ENCODE data around the gene ZNHIT2. TPM values are rescaled to one million over a fixed set of nuclear protein-coding genes. Genes with fewer than 3 reads are reported as not detected.

Gene ZNHIT2
- total RNA-seq, 2 experiments from 2014 or later, result 9.0 to 9.5 TPM

DNA sequence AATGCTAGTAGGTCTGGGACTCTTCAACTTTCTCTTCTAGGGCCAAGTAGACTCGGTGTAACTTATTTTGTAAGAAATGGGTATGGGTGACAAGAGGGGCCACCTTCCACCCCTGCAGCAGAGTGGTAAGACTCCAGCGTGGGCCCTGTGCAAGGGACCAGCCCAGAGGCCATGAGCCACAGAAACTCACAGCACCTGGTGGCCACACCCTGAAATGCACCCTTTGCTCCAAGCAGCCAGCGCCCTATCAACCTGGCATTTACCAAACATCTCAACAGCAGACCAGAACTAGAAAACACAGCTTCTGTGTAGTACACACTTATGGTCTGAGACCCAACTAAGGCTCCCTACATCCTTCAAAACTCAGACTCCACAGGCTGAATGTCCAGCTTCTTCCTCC, 39.4 kb downstream of the ZNHIT2 start:
- no peak overlapping the region for H3K27ac ChIP-seq (ENCODE audit: low read depth in 1 of 2, low read length in 2 of 2)
- peak overlapping the region; percentile 37 for H3K27ac Mint-ChIP-seq

DNA sequence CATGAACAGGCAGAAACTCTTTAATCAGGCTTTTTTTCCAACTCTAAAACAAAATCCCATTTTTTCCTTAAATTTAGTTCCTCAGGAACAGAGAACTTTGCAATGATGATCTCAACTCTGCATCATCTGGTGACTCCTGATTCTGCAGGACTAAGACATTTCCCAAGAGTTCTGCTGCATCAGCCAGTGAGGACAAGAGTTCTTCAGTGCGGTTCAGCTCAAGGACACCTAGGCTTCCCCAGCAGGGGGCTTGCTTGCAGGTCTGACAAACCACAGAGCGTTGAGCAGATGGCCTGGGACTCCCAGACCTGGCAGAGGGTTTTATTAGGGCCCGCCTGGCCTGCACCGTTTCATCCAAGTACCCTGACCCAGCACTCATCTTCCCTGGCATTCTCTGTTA, 40.0 kb downstream of the ZNHIT2 start:
- peaks cover 8% of the 10 kb centered on the region for H3K4me1 Mint-ChIP-seq (ENCODE audit: low read depth)
- POLR2A ChIA-PET, result interaction anchor here (1.7 kb wide), 1 partner anchor 58 kb away, joined by 6 read pairs; no protein-coding TSS in a partner anchor

More for the DNA sequence above, 39.4 kb downstream of the ZNHIT2 start:
- peak overlapping the region; percentile 7 for H3K4me3 Mint-ChIP-seq
- peaks cover 13% of the 10 kb centered on the region for H3K4me1 Mint-ChIP-seq (ENCODE audit: low read depth)
- H3K36me3 ChIP-seq (ENCODE audit: insufficient read depth, low read length), result no peaks in the 10 kb centered on the region
- ChIA-PET CTCF (interaction anchor here (0.9 to 1.0 kb wide), 3 partner anchors 18 to 234 kb away, joined by 3 to 4 read pairs (median 3); partner anchors contain the start of genes ARL2, CDC42BPG and VPS51), POLR2A (interaction anchor here (1.7 kb wide), 1 partner anchor 57 kb away, joined by 6 read pairs; no protein-coding TSS in a partner anchor)
- peak; percentile 71 for TF ChIP-seq CTCF (IDR thresholded peaks at IDR 0.05)
- H3K36me3 Mint-ChIP-seq (ENCODE audit: low read depth), result no peaks in the 10 kb centered on the region
- no peaks in the 10 kb centered on the region for H3K9me3 Mint-ChIP-seq
- H3K27me3 ChIP-seq (ENCODE audit: control insufficient read depth in 1 of 2, insufficient read depth in 2 of 2, low read length in 2 of 2), result no peaks in the 10 kb centered on the region
- ATAC-seq (ENCODE audit: poor library complexity), result peak; percentile 100
- H3K27me3 Mint-ChIP-seq, result no peaks in the 10 kb centered on the region
- no peak overlapping the region for H3K4me3 ChIP-seq (ENCODE audit: low read length)
- no peaks in the 10 kb centered on the region for H3K9me3 ChIP-seq (ENCODE audit: control insufficient read depth in 1 of 2, insufficient read depth in 1 of 2, low read length in 2 of 2)
- intact Hi-C loops (cut with DNase I, micrococcal nuclease), result loop anchor here (1.0 kb wide), 3 partner anchors 51 to 65 kb away; partner anchors contain the start of genes ARL2 (in 1 of the 2) and SNX15 (in 1 of the 2)
- H3K4me1 ChIP-seq (ENCODE audit: insufficient read depth, low read length), result peaks cover 13% of the 10 kb centered on the region
- DNase-seq, result peak; percentile 60 to 87 (median 72)

DNA sequence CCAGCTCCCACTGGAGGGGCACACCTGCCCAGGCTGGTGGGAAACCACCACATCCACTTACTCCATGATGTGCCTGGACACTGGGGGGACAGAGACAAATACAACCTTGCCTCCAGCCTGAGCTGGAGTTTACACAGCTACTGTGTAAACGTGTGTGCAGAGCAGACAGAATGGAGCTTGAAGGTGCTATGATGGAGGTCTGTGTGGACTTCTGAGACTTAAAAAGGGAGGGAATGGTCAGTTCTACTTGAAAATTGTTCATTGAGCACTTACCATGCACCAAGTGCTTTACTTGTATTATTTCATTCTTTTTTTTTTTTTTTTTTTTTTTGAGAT, 44.9 kb downstream of the ZNHIT2 start:
- no peaks in the 10 kb centered on the region for H3K36me3 ChIP-seq (ENCODE audit: insufficient read depth, low read length)
- POLR2A ChIA-PET, result no interaction called here
- H3K4me1 ChIP-seq (ENCODE audit: insufficient read depth, low read length), result no peaks in the 10 kb centered on the region
- TF ChIP-seq CTCF (IDR thresholded peaks at IDR 0.05), result no peak
- CTCF ChIA-PET, result no interaction called here
- no peaks in the 10 kb centered on the region for H3K27me3 ChIP-seq (ENCODE audit: control insufficient read depth in 1 of 2, insufficient read depth in 2 of 2, low read length in 2 of 2)
- H3K4me1 Mint-ChIP-seq (ENCODE audit: low read depth), result no peaks in the 10 kb centered on the region
- intact Hi-C loops (cut with DNase I, micrococcal nuclease), result no loop called here
- H3K27ac Mint-ChIP-seq, result no peak overlapping the region
- no peaks in the 10 kb centered on the region for H3K27me3 Mint-ChIP-seq
- ATAC-seq (ENCODE audit: poor library complexity) (no peak), DNase-seq (no peak)
- no peaks in the 10 kb centered on the region for H3K9me3 Mint-ChIP-seq
- no peak overlapping the region for H3K4me3 Mint-ChIP-seq
- H3K36me3 Mint-ChIP-seq (ENCODE audit: low read depth), result no peaks in the 10 kb centered on the region
- no peaks in the 10 kb centered on the region for H3K9me3 ChIP-seq (ENCODE audit: control insufficient read depth in 1 of 2, insufficient read depth in 1 of 2, low read length in 2 of 2)
- H3K27ac ChIP-seq (ENCODE audit: low read depth in 1 of 2, low read length in 2 of 2), result no peak overlapping the region
- H3K4me3 ChIP-seq (ENCODE audit: low read length), result no peak overlapping the region

More for the DNA sequence above, 40.0 kb downstream of the ZNHIT2 start:
- CTCF ChIA-PET, result no interaction called here
- no peaks in the 10 kb centered on the region for H3K36me3 Mint-ChIP-seq (ENCODE audit: low read depth)
- no peaks in the 10 kb centered on the region for H3K27me3 ChIP-seq (ENCODE audit: control insufficient read depth in 1 of 2, insufficient read depth in 2 of 2, low read length in 2 of 2)
- H3K27ac Mint-ChIP-seq, result no peak overlapping the region
- no peak overlapping the region for H3K4me3 Mint-ChIP-seq
- H3K4me1 ChIP-seq (ENCODE audit: insufficient read depth, low read length), result peaks cover 12% of the 10 kb centered on the region
- TF ChIP-seq CTCF (IDR thresholded peaks at IDR 0.05), result no peak
- no peaks in the 10 kb centered on the region for H3K27me3 Mint-ChIP-seq
- ATAC-seq (ENCODE audit: poor library complexity), result no peak
- no peak overlapping the region for H3K4me3 ChIP-seq (ENCODE audit: low read length)
- H3K27ac ChIP-seq (ENCODE audit: low read depth in 1 of 2, low read length in 2 of 2), result no peak overlapping the region
- intact Hi-C loops (cut with DNase I, micrococcal nuclease), result no loop called here
- no peaks in the 10 kb centered on the region for H3K9me3 Mint-ChIP-seq
- no peaks in the 10 kb centered on the region for H3K9me3 ChIP-seq (ENCODE audit: control insufficient read depth in 1 of 2, insufficient read depth in 1 of 2, low read length in 2 of 2)
- no peak for DNase-seq
- H3K36me3 ChIP-seq (ENCODE audit: insufficient read depth, low read length), result no peaks in the 10 kb centered on the region
